Activated CD4-positive, alpha-beta T cell treated with anti-CD3 and anti-CD28 coated beads for 36 hours (primary cell): Measurements from ENCODE around the gene KHDRBS2. TPM values are rescaled to one million over a fixed set of nuclear protein-coding genes. Genes with fewer than 3 reads are reported as not detected.

Experiments used
- ATAC-seq: fragments of 200-7000 bp; cut with Tn5 transposase; one replicate; pipeline ENCODE4 v1.10.0; 2021; ENCODE audit warnings: mild to moderate bottlenecking, moderate library complexity
- CTCF ChIA-PET: fragments of 350-600 bp; sonication (Branson Sonifier 250); formaldehyde crosslinking; loops from one replicate; lab custom pipeline; 2021; ENCODE audit warnings: antibody characterized with exemption; lab: Charles Lee
- POLR2A ChIA-PET: fragments of 350-600 bp; sonication (Branson Sonifier 250); formaldehyde crosslinking; loops from one replicate; lab custom pipeline; 2021; ENCODE audit warnings: antibody characterized with exemption, inconsistent platforms; lab: Charles Lee
- DNase-seq: peaks from one replicate; pipeline ENCODE4 v3.0.0-alpha.2; 2020
- H3K27ac Mint-ChIP-seq: one replicate; pipeline ENCODE4 v1.8.0; 2021; ENCODE audit warnings: mixed read lengths
- H3K27me3 Mint-ChIP-seq: one replicate; pipeline ENCODE4 v1.8.0; 2021; ENCODE audit warnings: mixed read lengths
- H3K36me3 Mint-ChIP-seq: one replicate; pipeline ENCODE4 v1.8.0; 2021; ENCODE audit warnings: low read depth, mixed read lengths
- H3K4me1 Mint-ChIP-seq: one replicate; pipeline ENCODE4 v1.8.0; 2021; ENCODE audit warnings: mixed read lengths
- H3K4me3 Mint-ChIP-seq: one replicate; pipeline ENCODE4 v1.8.0; 2021; ENCODE audit warnings: mild to moderate bottlenecking, moderate library complexity, mixed read lengths
- H3K9me3 Mint-ChIP-seq: one replicate; pipeline ENCODE4 v1.8.0; 2021; ENCODE audit warnings: low read depth, mixed read lengths
- intact Hi-C, 2 experiments: fragments of 100-400 bp; cut with DNase I in 1 of 2; cut with micrococcal nuclease in 1 of 2; formaldehyde crosslinking; loops; one replicate each; pipeline versions ENCODE4 v1.14.2 to v1.15.1; 2022 to 2024; cut with DNase I, micrococcal nuclease
- total RNA-seq, 2 experiments: library from RNA; stranded (reverse); gene quantifications; one replicate each; pipeline ENCODE4 v1.2.3, GENCODE V29; 2021

KHDRBS2 gene
- total RNA-seq, 2 experiments from 2014 or later, result not detected

DNA sequence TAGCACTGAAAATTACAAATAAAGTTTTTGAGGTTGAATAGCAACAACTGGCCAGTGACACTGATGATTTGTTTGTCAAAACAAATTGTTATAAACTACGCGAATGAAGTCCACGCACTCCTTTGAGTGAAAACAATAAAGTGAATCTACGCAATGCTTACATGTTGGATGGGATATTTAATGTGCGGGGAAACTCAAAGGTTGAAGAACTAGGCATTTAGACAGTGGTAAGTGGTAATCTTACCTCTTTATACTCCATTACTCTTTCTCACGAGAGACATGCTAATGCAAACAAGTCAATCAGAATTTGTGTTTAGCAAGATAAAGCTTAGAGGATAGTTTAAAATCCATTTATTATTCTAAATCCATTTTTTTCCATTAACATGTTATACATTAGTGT lies 606.4 kb downstream of the KHDRBS2 start:
- POLR2A ChIA-PET, result no interaction called here
- H3K9me3 Mint-ChIP-seq, result peaks cover 12% of the 10 kb centered on the region
- no peak overlapping the region for H3K27ac Mint-ChIP-seq
- DNase-seq, result no peak
- H3K36me3 Mint-ChIP-seq, result no peaks in the 10 kb centered on the region
- no peaks in the 10 kb centered on the region for H3K27me3 Mint-ChIP-seq
- H3K4me1 Mint-ChIP-seq, result no peaks in the 10 kb centered on the region
- intact Hi-C loops, result no loop called here
- ATAC-seq, result no peak
- no peak overlapping the region for H3K4me3 Mint-ChIP-seq
- CTCF ChIA-PET, result no interaction called here

DNA sequence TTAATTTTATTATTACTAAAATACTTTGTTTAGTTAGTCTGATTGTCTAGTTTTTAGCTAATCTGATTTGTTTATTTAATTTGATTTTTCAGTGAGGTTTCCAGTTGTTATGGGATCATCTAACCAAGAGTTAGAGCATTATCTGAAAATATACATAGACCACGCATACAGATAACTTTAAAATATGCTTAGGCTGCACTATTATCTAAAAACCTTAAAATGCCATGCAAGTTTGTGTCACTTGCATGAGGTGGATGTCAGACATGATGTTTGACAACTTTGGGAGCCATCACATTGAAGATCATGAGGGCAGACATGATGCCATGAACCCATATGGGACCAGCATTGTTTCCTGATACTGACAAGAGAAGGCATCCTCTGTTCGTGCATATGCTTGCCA lies 610.3 kb downstream of the KHDRBS2 start:
- intact Hi-C loops, result no loop called here

DNA sequence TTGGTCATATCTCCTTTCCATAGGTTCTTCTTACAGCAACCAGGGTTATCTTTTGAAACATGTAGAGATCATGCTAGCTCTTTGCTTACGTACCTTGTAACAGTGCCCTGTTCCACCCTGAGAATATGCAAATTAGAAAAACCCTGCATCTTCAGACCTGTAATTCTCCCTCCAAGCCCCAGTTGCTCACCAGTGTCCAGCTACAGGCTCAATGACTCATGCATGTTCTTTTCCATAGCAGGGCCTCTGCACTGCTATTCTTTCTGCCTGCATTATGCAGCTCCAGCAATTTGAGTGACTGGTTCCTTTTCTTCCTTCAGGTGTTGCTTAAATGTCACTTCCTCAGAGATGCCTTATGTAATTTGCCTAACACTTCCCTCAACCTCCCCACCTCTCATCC lies 636.2 kb downstream of the KHDRBS2 start:
- ChIA-PET POLR2A (no interaction called here), CTCF (interaction anchor here (1.0 kb wide), 1 partner anchor 8 kb away, joined by 3 read pairs; no protein-coding TSS in a partner anchor)
- no peaks in the 10 kb centered on the region for H3K36me3 Mint-ChIP-seq
- no peak for DNase-seq
- H3K4me3 Mint-ChIP-seq, result no peak overlapping the region
- intact Hi-C loops, result no loop called here
- peaks cover 18% of the 10 kb centered on the region for H3K9me3 Mint-ChIP-seq
- no peaks in the 10 kb centered on the region for H3K27me3 Mint-ChIP-seq
- H3K4me1 Mint-ChIP-seq, result no peaks in the 10 kb centered on the region
- no peak overlapping the region for H3K27ac Mint-ChIP-seq
- ATAC-seq, result no peak

More for the DNA sequence above, 610.3 kb downstream of the KHDRBS2 start:
- Mint-ChIP-seq H3K4me3 (no peak overlapping the region), H3K9me3 (peaks cover 5% of the 10 kb centered on the region), H3K27ac (no peak overlapping the region), H3K36me3 (no peaks in the 10 kb centered on the region), H3K4me1 (no peaks in the 10 kb centered on the region), H3K27me3 (no peaks in the 10 kb centered on the region)
- POLR2A ChIA-PET, result no interaction called here
- ATAC-seq, result no peak
- DNase-seq, result no peak
- CTCF ChIA-PET, result no interaction called here

GRCh38 chr6:61640463-61640862 lies 645.6 kb downstream of the KHDRBS2 start:
- Mint-ChIP-seq H3K4me1 (no peaks in the 10 kb centered on the region), H3K27ac (no peak overlapping the region), H3K36me3 (no peaks in the 10 kb centered on the region), H3K27me3 (no peaks in the 10 kb centered on the region), H3K9me3 (peaks cover 14% of the 10 kb centered on the region), H3K4me3 (no peak overlapping the region)
- DNase-seq (no peak), ATAC-seq (no peak)
- CTCF ChIA-PET, result no interaction called here
- POLR2A ChIA-PET, result no interaction called here
- intact Hi-C loops, result no loop called here
